HS-5 (cell line): ENCODE measurements around the gene C17orf113.

ENCODE experiments used
- DNase-seq: peaks from one replicate; pipeline ENCODE4 v3.0.0-alpha.2; 2012; ENCODE audit warnings: low read depth

Gene C17orf113

GRCh38 chr17:42050393-42051012 lies at the start of gene C17orf113:
C17orf113 (minus strand) TSS chr17:42050601; CDS start chr17:42043376, 7,225 bp downstream.
- DNase-seq, result no peak

DNA sequence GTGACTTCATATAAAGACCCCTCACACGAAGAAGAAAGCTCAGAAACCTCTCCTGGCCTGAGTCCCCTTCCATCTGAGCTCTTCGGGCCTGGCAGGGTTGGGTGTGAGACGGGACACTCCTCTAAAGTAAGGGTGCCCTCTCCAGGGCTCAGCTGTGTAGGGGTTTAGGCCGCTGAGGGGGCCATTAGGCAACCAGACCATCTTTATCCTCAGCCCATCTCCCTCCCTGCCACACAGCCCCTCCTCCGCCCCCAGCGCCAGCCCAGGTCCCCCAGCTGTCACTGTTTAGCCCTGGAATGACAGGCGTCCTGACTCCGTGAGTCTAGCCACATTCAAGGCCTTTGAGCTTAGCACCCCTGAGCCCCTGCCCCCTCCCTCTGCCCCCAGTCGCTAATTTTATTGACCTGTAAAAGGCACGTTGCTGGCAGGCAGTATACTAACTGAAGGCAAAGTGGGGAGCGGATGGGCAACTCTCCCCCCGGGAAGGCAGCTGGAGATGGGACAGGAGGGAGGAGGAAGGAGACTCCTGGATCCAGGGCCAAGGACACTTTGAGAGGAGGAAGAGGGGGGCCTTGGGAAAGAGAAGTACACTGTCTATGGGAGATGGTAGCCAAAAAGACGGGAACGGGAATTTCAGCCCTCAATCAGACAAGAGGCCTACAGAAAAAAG lies 48.5 kb upstream of the C17orf113 start:
- DNase-seq, result no peak

DNA sequence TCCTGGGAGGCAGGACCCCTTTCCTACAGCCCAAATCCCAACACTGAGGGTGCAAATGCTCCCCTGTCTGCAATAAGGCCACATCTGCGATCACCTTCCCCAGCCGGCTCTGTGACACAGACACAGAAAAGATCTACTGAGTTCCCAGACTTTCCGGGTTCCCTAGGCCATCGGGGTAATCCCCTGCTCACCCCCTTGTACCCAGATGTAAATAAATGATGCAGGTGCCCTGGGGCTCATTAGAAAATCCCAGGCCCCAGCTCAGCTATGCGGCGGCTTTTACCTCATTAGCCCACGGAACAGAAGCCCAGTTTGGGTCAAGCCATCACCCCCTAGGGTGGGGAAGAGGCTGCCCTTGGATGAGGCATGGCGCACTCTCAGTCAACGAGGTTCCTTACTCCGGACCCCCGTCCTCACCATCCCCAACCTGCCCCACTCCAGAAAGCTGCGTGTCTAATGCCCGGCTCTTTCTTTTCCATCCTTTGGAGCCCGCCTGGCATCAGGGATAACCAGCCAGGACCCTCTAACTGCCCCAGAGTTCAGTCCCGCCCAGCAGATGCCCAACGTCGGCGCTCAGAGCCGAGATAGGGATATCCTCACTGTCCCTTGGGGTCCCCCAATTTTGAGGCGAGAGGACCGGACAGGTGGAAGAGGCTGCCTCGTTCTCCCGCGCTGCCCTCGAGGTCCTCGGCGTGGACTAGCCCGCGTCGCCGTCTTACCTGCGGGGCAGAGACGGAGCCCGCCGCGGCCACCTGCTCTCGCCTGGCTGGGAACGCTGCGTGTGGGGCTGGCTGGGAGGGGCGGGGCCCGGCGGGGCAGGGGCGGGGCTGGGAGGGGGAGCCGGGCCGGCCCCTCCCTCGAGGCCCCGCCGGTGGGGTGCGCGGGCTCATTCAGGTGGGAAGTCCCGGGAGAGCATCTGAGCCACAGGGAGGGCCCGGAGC lies 47.6 kb upstream of the C17orf113 start, which contains the start of gene ZNF385C:
Gene ZNF385C (minus strand): TSS at position 783 of the 941 bp plus-strand sequence. CDS start 35,417 bp downstream, outside the sequence.
- DNase-seq, result no peak

GRCh38 chr17:42096360-42097111 lies 46.1 kb upstream of the C17orf113 start:
- DNase-seq, result no peak

GRCh38 chr17:42094375-42095069 lies 44.1 kb upstream of the C17orf113 start:
- no peak for DNase-seq

DNA sequence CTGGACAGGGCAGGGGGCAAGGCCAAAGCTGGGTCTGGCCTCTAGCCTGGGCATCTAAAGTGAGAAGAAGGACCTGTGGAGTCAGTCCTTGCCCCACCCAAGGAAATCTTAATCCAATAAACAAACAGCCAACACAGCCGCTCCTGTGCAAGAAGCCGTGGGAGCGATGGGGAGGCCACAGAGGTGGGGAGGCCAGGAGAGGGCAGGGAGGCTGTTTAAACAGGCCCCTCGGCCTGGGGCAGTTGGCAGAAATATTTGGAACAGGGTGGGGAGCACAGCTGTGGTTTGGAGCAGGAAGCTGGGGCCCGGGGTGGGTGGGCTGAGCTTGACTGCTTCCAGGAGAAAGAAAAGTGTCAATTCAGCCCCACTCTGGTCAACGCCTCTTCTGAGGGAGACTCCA lies 42.5 kb upstream of the C17orf113 start:
- DNase-seq, result no peak

DNA sequence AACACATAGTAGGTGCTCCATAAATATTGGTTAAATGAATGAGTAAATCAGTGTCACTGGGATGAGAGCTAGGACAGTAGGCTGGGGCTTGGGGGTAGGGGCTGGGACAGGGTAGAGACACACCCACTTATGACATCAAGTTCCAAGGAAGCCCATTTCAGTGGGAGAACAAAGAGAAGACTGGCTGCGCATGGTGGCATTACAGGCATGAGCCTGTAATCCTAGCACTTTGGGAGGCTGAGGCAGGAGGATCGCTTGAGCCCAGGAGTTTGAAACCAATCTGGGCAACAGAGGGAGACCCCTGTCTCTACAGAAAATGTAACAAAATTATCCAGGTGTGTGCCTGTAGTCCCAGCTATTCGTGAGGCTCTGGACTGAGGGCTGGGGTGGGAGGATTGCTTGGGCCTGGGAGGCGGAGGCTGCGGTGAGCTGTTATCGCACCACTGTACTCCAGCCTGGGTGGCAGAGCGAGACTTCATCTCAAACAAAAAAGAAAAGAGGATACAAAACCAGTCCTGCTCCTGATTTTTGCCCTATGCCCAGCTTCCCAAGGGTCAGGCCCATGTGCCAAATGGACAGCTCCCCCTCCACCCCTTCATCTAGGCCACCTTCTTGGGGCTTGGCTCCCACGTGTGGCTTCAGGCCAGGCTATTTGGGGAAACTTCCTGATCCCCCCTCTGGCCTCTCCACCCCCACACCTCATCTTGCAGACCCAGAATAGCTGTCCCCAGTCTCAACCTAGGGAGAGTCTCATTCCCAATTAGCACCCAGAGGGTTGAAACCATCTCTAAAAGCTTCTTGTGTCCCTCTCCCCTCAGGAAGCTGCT lies 40.8 kb upstream of the C17orf113 start:
- DNase-seq, result no peak

GRCh38 chr17:42088736-42089135 lies 38.3 kb upstream of the C17orf113 start:
- DNase-seq, result no peak

GRCh38 chr17:42087736-42088705 lies 37.6 kb upstream of the C17orf113 start:
- no peak for DNase-seq

DNA sequence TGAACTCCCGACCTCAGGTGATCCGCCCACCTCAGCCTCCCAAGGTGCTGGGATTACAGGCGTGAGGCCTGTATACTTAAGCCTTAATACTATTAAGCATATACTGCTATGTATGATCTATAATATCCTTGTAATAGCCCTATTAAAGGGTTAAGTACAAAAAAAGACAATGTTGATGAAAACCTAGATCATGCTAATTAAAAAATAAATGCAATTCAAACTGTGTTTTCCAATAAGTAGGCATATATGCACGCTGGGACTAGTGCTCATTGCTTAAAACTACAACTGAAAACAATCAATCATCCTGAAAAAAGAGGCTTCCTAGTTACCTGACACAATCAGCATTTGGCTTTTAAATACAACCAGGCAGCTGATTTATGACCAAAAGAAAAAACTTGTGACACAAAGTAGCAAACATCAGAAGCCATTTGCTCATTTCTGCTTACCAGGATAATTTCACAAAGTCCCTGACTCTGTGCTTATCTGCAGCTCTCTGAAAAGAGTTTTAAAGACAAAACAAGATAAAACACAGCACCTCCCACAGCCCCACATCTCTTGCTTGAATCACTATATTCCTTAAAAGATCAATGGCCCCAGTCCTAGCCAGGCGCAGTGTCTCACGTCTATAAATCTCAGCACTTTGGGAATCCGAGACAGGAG lies 36.8 kb upstream of the C17orf113 start:
- no peak for DNase-seq

- no peak for DNase-seq
Observed at GRCh38 chr17:42081516-42082129, 31.2 kb upstream of the C17orf113 start.

DNA sequence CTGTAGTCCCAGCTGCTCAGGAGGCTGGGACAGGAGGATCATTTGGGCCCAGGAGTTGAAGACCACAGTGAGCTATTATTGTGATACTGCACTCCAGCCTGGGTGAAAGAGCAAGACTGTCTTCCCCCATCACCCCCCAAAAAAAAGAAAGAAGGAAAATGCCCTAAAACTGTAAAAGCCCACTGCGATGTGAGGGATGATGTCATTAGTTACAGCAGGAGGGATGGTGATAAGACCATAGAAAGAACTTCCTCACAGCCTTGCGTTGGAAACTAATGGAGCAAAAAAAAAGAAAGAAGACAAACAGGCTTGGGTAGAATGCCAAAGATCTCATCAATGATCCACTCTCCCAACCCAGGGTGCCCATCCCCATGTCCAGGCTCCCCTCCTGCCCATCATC lies 29.1 kb upstream of the C17orf113 start:
- DNase-seq, result no peak

- no peak for DNase-seq
Observed at GRCh38 chr17:42078396-42079043, 28.1 kb upstream of the C17orf113 start.

DNA sequence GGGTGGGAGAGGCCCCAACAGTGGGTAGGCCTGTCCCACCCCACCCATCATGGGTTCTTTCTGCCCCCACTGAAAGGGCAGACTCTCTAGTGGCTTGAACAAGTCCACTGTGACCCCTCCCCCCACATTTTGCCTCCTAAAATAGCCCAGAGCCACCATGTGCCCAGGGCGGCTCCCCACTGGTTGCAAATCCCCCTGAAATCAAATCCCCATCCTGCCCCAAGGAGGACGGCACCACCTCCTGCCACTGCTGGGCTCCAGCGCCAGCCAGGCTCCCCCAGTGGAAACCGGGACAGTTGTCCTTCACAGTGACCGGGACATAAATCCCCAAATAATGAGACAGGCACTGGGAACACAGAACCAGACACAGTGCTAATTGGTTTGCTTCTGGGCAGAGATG lies 27.4 kb upstream of the C17orf113 start:
- DNase-seq, result no peak

GRCh38 chr17:42076797-42077559 lies 26.6 kb upstream of the C17orf113 start:
- no peak for DNase-seq

GRCh38 chr17:42075789-42076188 lies 25.4 kb upstream of the C17orf113 start:
- DNase-seq, result no peak
